Nephron (organoid): ENCODE measurements around the gene AFMID.
A peak's percentile ranks its signal among the peaks of the same experiment; 100 is the strongest.

Source experiments
- H3K27ac Mint-ChIP-seq, 3 experiments: 2 replicates each; pipeline ENCODE4 v1.8.0; 2020; ENCODE audit warnings: mixed read lengths in 3 of 3, mild to moderate bottlenecking in 2 of 3, moderate library complexity in 1 of 3
- H3K27me3 Mint-ChIP-seq: 2 replicates; pipeline ENCODE4 v1.8.0; 2021; ENCODE audit warnings: low read depth, mild to moderate bottlenecking, moderate library complexity, mixed read lengths
- H3K36me3 Mint-ChIP-seq: 2 replicates; pipeline ENCODE4 v1.8.0; 2020; ENCODE audit warnings: low read depth, mixed read lengths
- H3K4me1 Mint-ChIP-seq: 2 replicates; pipeline ENCODE4 v1.8.0; 2020; ENCODE audit warnings: mixed read lengths
- H3K4me3 Mint-ChIP-seq, 3 experiments: 2 replicates each; pipeline ENCODE4 v1.8.0; 2020; ENCODE audit warnings: mild to moderate bottlenecking in 3 of 3, mixed read lengths in 3 of 3, moderate library complexity in 2 of 3
- H3K9me3 Mint-ChIP-seq: 2 replicates; pipeline ENCODE4 v1.8.0; 2020; ENCODE audit warnings: mixed read lengths
- CTCF ChIP-seq, 3 experiments: fragments of 200-600 bp; sonication (generic); IDR thresholded peaks; one replicate each; pipeline ENCODE4 v1.5.0; 2021; ENCODE audit warnings: antibody characterized with exemption in 3 of 3; ENCODE audit not compliant: unreplicated experiment in 3 of 3

Gene AFMID

DNA sequence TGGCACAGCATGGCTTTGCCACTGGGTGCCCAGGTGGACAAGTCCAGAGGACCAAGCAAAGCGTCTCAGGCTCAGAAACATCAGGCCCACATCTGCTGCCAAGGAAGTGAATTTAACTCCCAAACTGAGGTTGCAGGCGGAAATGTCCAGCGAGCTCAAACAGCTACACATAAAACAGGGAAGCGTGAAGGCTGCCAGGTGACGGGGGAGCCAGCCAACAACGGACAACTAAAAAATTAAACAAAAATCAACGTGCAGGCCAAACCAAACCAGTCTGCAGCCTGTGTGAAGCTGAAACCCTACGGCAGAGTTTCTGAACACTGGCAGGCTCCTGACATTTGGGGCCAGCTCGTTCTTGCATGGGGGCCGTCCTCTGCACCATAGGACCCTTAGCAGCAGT is 2.8 kb upstream of the AFMID start:
- Mint-ChIP-seq H3K9me3 (no peaks in the 10 kb centered on the region), H3K27me3 (no peaks in the 10 kb centered on the region), H3K27ac (peak overlapping the region; percentile 83 to 97 (median 89)), H3K4me3 (peak overlapping the region; percentile 81 to 84 (median 82)), H3K36me3 (peaks cover 26% of the 10 kb centered on the region), H3K4me1 (peaks cover 48% of the 10 kb centered on the region)
- no peak for TF ChIP-seq CTCF (IDR thresholded peaks at IDR 0.05; ENCODE audit: unreplicated experiment in 3 of 3)

DNA sequence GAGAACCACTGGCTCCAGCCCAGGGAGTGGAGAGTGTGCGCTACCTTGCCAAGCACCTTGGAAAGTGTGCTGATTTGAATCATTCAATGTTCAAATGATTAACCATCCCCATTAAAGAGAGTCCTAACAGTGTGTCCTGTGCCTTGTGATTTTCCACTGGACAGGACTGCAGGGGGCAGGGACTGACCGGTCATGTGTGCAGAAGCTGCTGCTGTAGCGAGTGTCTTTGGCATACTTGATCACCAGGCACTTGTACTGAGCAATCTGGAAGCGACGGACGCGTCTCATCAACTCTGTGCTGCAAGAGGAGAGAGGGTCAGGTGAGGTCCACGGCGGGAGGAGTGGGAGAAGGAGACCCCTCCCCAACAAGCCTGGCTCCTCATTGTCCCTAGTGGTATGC is 2.3 kb upstream of the AFMID start:
- Mint-ChIP-seq H3K36me3 (peaks cover 23% of the 10 kb centered on the region), H3K9me3 (no peaks in the 10 kb centered on the region), H3K27me3 (no peaks in the 10 kb centered on the region), H3K27ac (peak overlapping the region; percentile 83 to 97 (median 89)), H3K4me3 (peak overlapping the region; percentile 81 to 84 (median 82)), H3K4me1 (peaks cover 46% of the 10 kb centered on the region)
- no peak for TF ChIP-seq CTCF (IDR thresholded peaks at IDR 0.05; ENCODE audit: unreplicated experiment in 3 of 3)

GRCh38 chr17:78185981-78186691 is 1.0 kb upstream of the AFMID start:
- peaks cover 27% of the 10 kb centered on the region for H3K36me3 Mint-ChIP-seq
- H3K9me3 Mint-ChIP-seq: no peaks in the 10 kb centered on the region
- peak overlapping the region in 2 of 3 experiments; percentile 27 to 51 for H3K27ac Mint-ChIP-seq
- TF ChIP-seq CTCF (IDR thresholded peaks at IDR 0.05; ENCODE audit: unreplicated experiment in 3 of 3): no peak
- H3K27me3 Mint-ChIP-seq: no peaks in the 10 kb centered on the region
- H3K4me3 Mint-ChIP-seq: peak overlapping the region; percentile 81 to 88 (median 86)
- peaks cover 42% of the 10 kb centered on the region for H3K4me1 Mint-ChIP-seq

- Mint-ChIP-seq H3K36me3 (peaks cover 38% of the 10 kb centered on the region), H3K27ac (no peak overlapping the region), H3K27me3 (no peaks in the 10 kb centered on the region), H3K4me1 (no peaks in the 10 kb centered on the region), H3K4me3 (no peak overlapping the region), H3K9me3 (no peaks in the 10 kb centered on the region)
- no peak for TF ChIP-seq CTCF (IDR thresholded peaks at IDR 0.05; ENCODE audit: unreplicated experiment in 3 of 3)
These were observed 9.6 kb downstream of the AFMID start for GRCh38 chr17:78196716-78197115.

DNA sequence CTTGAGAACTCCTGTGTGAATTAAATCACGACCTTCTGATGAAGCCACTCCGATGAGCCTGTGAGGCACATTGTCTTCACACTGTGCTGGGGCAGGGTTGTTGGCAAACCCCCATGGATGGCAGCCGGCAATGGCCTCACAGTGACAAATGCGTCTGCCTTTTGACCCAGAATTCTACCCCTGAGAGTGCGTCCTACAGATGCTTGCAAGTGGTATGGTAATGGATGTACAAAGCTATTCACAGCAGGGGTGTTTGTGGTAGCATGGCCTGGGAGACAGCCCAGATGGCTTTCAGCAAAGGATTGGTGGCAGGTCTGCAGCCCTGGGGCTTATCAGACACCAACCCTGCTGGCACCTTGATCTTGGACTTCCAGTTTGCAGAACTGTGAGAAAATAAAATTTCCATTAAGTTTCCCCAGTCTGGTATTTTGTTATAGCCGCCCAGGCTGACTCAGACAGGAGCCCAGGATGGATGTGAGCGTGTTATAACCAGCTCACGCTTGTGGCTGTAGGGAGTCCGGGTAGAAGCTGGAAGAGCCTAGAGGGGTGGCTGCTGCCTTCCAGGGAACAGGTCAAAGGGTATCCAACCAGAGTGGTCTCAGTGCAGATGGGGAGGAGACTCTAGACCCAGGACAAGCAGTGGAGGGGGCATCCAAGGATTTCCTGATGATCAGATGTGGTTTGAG is 10.1 kb downstream of the AFMID start:
- H3K4me3 Mint-ChIP-seq: no peak overlapping the region
- H3K27me3 Mint-ChIP-seq: no peaks in the 10 kb centered on the region
- no peak for TF ChIP-seq CTCF (IDR thresholded peaks at IDR 0.05; ENCODE audit: unreplicated experiment in 3 of 3)
- no peaks in the 10 kb centered on the region for H3K4me1 Mint-ChIP-seq
- H3K27ac Mint-ChIP-seq: peak overlapping the region in 1 of 3 experiments; percentile 52
- H3K9me3 Mint-ChIP-seq: no peaks in the 10 kb centered on the region
- peaks cover 38% of the 10 kb centered on the region for H3K36me3 Mint-ChIP-seq
